ENCODE results near the gene RBM17.
"Not testable (repeated sequence)": the region's sequence is repeated elsewhere in the genome, so short reads cannot be mapped to it uniquely, and the experiment has no call there.

The RBM17 gene

GRCh38 chr10:6110136-6110535 is 21.3 kb downstream of the RBM17 start:
- DNase-seq (ENCODE audit: low read depth in 2 of 2), result no peak

- no peak for DNase-seq (ENCODE audit: low read depth in 2 of 2)
These were observed 24.1 kb downstream of the RBM17 start for GRCh38 chr10:6112893-6113292.

DNA sequence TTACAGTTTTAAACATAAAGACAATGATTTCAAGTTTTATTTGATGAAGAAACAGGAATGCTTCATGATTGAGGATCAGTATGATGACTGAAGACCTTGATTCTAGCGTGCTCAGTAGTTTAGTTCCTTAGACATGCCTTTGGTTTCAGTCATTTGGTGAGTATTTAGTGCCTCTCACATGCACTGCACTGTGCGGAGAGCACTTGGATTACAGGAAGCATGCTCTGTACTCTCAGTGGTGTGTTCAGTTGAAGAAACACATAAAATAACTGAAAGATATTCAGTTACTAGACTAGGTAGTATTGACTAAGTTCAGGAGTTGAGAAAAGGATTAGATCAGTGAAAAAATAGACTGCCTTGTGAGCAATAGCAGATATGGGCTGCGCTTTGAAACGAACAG is 25.5 kb downstream of the RBM17 start:
- DNase-seq (ENCODE audit: low read depth in 2 of 2), result no peak

DNA sequence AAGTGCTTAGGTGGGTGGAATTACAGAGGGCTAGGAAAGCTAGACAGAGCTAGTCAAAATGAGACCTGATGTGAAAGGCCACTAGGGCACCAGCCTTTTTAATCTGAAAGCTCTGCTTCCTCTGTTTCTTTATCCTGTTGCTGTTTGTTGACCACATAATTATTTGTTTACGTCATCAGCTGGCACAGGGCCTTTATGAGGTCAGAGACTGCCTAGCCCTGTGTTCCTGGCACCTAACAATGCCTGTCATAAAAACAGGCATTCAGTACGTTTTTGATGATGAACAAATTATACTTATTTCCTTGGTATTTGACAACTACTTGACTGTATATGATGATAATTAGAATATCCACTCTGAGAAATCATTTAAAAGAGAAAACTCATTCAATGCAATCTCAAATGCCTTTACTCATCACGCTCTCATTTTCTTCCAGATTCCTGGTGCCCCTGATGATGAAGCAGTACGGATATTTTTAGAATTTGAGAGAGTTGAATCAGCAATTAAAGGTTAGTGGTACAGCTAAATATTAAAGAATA is 26.0 kb downstream of the RBM17 start:
- no peak for DNase-seq (ENCODE audit: low read depth in 2 of 2)

DNA sequence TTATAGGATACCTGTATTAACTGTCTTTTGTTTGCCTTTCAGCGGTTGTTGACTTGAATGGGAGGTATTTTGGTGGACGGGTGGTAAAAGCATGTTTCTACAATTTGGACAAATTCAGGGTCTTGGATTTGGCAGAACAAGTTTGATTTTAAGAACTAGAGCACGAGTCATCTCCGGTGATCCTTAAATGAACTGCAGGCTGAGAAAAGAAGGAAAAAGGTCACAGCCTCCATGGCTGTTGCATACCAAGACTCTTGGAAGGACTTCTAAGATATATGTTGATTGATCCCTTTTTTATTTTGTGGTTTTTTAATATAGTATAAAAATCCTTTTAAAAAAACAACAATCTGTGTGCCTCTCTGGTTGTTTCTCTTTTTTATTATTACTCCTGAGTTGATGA is 26.6 kb downstream of the RBM17 start:
- no peak for DNase-seq (ENCODE audit: low read depth in 2 of 2)

DNA sequence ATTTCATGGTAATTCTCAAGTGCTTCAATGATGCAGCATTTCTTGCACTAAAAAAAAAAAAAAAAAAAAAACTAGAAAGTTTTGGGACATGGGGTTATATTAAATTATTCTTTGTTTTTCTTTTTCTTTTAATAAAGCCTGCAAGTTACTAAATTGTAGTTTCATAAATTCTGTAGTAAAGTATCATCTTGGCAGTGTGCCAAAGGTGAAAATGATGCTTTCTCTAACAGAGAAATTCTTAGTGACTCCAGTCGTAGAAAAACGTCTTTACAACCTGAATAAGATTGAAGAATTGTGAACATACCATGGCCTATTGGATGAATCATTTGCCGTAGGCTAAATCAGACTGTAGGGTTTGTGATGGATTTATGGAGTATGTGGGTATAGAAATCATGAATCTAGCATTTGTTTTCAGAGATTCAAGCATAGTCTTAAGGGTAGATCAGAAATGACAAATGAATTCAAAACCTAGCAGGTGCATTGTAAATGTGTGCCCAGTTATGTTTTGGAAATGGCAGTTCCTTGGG is 27.1 kb downstream of the RBM17 start:
- DNase-seq (ENCODE audit: low read depth in 2 of 2), result no peak

GRCh38 chr10:6116806-6117205 is 28.0 kb downstream of the RBM17 start:
- no peak for DNase-seq (ENCODE audit: low read depth in 2 of 2)

DNA sequence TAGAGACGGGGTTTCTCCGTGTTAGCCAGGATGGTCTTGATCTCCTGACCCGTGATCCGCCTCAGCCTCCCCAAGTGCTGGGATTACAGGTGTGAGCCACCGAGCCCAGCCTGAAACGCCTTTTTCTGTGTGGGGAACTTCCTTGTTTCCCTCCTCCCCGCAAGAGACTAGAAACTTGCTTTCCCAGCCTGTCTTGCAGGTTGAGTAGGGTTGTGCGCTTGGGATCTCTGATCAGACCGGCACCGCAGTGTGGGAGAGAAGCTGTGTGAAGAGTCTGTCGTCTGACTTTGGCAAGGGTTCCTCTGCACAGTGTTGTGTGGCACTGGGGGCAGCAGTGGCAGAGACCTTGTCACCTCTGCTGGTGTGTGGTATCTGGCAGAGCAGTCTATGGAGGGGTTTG is 28.9 kb downstream of the RBM17 start:
- DNase-seq (ENCODE audit: low read depth in 2 of 2), result no peak

DNA sequence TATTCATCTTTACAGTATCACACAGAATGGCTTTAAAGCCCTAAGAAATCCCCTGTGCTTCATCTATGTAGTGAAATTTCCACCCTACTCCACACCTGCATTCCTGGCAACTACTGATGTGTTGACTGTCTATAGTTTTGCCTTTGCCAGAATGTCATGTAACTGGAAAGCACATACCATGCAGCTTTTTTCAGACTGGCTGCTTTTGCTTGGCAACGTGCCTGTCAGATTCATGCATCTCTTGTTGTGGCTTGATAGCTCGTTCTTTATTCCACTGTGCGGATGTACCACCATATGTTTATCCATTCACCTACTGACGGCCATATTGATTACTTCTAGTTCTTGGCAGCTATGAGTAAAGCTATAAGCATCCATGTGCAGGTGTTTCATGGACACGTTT is 30.6 kb downstream of the RBM17 start:
- DNase-seq (ENCODE audit: low read depth in 2 of 2), result no peak

DNA sequence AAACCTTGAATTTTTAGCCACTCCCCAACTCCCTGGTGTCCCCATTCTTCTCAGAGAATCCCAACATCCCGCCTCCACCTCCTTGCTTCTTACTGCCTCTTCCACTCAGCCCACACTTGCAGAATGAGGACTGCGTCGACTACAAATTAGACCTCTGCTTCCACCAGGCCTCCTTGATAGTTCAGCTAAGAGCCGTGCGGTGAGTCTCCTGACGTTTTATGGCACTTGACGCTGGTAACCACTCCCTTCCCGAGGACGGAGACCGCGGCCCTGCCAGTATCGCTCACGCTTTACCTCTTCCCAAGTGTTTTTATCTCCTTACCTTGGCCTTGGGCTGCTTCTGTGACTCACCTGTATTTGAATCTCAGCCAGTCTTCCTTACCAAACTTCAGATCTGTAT is 31.1 kb downstream of the RBM17 start:
- no peak for DNase-seq (ENCODE audit: low read depth in 2 of 2)

DNA sequence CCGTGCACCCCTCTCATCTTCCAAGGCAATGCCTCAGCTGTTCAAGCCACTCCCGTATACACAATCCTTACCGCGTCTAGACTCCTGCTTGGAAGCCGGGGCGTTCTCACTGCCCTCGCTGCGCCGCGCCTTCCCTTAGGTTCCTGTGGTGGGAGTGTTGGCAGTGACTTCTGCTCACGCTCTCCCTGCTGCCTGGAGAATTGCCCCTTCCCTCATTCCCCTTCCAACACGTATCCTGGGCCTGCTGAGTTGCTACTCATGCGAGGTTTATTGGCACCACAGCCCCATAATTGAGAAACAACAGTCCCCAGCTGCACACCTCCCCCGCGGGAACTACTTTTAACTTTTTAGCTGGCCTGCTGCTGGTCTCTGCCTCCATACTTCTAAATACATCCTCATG is 31.9 kb downstream of the RBM17 start:
- no peak for DNase-seq (ENCODE audit: low read depth in 2 of 2)

- no peak for DNase-seq (ENCODE audit: low read depth in 2 of 2)
These were observed 32.3 kb downstream of the RBM17 start for GRCh38 chr10:6121146-6121545.

DNA sequence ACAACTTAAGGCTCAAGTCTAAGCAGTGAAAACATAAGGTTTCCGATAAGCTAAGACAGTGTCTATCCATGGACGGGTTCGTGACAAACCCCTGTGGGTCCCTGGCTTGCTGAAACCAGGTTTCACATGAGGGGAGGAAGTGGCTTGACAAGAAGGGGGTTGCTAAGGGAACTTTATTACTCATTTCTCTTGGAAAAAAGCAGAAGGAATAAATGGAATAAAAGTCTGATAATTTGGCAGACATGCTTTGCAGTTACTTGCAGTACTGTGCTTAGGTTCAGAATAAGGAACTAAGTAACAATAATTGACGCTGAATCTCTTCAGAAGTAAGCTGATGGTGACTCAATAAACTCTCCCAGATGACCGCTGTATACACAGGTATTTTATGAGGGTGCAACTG is 34.7 kb downstream of the RBM17 start:
- DNase-seq (ENCODE audit: low read depth in 2 of 2), result no peak

GRCh38 chr10:6124666-6125065 is 35.8 kb downstream of the RBM17 start:
- no peak for DNase-seq (ENCODE audit: low read depth in 2 of 2)

DNA sequence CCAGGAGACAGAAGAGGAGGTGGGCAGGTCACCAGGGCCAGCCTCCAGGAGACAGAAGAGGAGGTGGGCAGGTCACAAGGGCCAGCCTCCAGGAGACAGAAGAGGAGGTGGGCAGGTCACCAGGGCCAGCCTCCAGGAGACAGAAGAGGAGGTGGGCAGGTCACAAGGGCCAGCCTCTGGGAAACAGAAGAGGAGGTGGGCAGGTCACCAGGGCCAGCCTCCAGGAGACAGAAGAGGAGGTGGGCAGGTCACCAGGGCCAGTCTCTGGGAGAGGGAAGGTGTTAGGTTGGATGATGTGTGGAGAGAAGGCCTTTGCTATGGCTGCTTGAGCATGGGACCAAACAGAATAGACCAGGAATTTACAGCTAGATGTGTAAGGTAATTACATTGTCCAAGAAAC is 38.6 kb downstream of the RBM17 start:
- DNase-seq (ENCODE audit: low read depth in 2 of 2), result not testable (repeated sequence)

GRCh38 chr10:6128087-6128486 is 39.3 kb downstream of the RBM17 start:
- no peak for DNase-seq (ENCODE audit: low read depth in 2 of 2)

DNA sequence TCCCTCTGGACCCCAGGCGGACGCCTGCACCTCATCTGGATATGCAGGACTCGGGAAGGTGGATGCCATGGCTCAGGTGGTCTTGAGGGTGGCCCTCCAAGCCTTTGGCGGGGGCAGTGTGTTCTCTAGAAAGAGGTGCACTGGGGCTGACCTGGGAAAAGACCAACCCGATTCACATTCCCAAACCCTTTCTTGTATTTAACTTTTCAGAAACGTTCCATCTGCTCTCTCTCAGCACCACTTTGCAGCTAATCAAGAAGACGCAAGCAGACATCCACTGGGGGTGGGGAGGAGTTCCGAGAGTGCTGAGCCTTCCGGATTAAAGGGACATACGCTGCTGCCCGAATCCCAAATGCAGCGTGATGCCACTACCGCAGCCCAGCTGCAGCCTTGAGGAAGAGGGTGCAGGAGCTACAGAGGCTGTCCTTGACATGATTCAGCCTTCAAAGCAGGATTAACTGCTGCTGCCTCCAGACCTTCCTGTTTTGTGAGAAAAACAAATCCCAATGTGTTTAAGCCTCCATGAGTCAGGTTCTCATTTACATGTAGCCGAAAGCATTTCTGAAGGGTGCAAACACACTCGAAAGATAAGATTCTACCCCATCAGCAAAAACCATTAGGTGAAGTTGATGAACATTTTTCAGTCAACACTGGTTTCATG is 39.9 kb downstream of the RBM17 start:
- no peak for DNase-seq (ENCODE audit: low read depth in 2 of 2)

DNA sequence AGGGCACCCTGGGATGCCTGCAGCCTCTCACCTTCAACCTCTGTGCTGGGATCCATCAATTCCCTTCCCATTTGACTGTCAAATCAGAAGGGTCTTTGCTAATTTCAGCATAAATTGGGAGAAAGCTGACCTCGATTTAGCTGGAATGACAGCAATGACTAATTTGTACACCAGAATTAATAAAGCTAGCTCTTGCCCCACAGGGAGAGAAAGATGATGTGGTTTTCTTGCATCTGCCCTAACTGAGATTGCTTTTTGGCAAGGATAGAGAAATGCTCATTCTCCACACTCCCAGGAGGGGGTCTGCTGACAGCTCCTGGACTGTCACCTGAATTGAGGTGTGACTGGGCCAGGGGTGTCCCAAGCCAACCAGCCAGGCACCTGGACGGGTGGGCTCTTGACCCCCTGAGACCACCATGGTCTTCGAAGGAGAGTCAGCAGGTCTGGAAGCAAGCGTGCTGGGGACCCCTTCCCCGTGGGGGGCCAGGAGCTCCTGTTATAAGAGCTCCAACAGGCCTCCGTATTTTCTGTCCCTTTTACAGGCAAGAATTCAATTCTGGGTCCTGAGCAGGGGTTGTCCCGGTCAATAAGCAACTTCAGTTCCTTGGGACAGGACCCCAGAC is 42.1 kb downstream of the RBM17 start:
- DNase-seq (ENCODE audit: low read depth in 2 of 2), result no peak

DNA sequence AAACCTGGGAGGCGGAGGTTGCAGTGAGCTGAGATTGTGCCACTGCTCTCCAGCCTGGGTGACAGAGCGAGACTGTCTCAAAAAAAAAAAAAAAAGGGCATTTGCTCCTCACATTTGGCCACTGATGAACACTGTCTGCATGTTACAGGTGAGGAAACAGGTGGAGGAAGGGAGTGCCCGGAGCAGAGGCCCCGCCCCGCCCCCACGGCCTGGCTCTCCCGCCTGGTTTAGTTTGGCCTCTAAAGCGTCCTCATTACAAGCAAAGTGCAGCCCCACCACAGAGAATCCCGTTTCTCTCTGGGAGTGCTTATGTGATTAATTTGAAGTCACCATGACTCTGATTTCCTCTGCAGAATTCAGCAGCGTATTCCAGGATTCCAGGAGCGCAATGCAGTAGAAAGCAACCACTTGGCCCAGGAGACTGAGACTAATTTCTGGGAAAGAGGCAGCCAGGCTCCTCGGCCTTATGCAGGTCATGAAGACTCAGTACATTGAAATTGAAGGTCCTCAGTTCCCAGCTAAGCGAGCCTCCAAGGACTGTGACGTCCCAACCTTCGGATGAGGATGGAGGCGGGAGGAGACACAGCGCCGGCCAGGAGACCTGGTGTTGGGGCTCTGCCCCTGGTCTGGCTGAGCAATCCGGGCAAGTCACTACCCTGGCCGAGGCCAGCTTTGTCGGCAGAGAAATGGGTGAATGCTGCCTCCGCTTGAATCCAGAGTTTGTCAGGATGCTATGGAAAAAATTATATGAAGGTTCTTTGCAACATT is 44.7 kb downstream of the RBM17 start:
- no peak for DNase-seq (ENCODE audit: low read depth in 2 of 2)

DNA sequence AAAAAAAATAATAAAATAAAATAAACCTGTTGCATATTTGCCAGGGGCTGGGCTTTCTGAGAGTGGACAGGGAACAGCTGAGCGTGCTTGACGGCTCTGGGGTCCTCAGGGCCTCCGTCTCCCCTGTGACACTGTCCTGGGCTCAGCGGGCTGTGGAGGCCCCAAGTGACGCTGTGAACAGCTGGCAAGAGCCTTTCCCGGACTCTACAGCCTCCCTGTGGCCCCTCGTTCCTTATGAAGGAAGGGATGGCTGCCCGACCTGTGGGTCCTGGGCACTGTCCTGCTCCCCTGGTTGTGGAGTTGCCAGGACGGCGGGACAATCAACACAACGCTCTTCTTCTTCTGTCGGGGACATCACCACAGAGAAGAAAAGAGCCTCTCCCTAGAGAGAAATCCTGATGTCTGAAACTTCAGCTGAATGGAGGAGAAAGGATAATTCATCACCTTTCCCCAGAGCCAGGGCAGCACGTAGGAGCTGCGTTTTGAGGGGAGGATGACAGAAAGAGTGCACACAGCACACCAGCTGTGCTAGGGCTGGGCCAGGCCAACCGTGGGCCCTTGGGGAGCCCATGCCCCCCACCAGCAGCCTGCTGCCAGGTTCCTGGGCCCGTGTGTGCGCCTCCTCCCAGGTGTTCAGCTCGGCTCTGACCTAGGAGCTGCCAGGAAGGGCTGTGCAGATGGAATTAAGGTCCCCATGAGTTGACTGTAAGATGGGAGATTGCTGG is 45.4 kb downstream of the RBM17 start:
- no peak for DNase-seq (ENCODE audit: low read depth in 2 of 2)

DNA sequence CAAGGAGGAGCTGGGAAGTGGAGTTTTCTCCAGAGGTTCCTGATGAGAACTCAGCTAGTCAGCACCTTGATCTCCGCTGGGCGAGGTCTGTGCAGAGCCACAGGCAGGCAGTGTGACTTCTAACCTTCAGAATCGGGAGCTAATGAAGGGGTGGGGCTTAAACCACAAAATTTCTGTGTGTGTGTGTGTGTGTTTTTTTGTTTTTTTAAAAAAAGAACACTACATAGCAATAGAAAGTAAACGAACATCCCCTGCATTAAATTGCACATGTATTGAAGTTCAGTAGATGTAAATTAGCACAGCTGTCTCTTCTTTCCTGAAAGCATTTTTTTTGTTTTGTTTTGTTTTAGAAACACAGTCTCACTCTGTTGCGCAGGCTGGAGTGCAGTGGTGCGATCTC is 46.2 kb downstream of the RBM17 start:
- DNase-seq (ENCODE audit: low read depth in 2 of 2), result no peak

DNA sequence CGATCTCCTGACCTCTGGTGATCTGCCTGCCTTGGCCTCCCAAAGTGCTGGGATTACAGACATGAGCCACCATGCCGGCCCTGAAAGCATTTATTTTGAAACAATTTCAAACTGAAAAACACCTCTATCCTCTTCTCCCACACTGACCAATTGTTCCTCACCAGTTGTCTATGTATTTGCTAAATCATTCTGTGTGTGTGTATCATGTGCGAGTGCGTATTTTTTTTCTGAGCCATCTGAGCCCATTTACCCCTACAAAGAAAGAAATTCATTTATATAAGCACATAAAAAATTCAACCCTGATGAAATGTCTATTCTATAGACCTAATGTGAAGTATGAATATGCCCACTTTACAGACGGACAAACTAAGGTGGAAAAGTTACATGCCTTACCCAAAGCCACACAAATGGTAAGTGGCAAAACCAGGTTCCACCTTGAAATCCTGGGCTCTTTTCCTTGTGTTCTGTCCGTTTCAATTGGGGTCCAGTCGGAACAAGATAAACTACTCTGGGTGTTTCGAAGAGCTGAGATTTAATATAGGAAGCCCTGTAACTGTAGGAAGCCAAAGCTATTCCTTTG is 46.8 kb downstream of the RBM17 start:
- no peak for DNase-seq (ENCODE audit: low read depth in 2 of 2)
